Measurements from ENCODE around the gene TXNDC9. TPM values are rescaled to one million over a fixed set of nuclear protein-coding genes. Genes with fewer than 3 reads are reported as not detected.
A peak's percentile ranks its signal among the peaks of the same experiment; 100 is the strongest.
"Not testable (repeated sequence)": the region's sequence is repeated elsewhere in the genome, so short reads cannot be mapped to it uniquely, and the experiment has no call there.

TXNDC9 gene, protein sequence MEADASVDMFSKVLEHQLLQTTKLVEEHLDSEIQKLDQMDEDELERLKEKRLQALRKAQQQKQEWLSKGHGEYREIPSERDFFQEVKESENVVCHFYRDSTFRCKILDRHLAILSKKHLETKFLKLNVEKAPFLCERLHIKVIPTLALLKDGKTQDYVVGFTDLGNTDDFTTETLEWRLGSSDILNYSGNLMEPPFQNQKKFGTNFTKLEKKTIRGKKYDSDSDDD
- total RNA-seq, result 10 to 100 TPM; 28.9 to 40.1 TPM

DNA sequence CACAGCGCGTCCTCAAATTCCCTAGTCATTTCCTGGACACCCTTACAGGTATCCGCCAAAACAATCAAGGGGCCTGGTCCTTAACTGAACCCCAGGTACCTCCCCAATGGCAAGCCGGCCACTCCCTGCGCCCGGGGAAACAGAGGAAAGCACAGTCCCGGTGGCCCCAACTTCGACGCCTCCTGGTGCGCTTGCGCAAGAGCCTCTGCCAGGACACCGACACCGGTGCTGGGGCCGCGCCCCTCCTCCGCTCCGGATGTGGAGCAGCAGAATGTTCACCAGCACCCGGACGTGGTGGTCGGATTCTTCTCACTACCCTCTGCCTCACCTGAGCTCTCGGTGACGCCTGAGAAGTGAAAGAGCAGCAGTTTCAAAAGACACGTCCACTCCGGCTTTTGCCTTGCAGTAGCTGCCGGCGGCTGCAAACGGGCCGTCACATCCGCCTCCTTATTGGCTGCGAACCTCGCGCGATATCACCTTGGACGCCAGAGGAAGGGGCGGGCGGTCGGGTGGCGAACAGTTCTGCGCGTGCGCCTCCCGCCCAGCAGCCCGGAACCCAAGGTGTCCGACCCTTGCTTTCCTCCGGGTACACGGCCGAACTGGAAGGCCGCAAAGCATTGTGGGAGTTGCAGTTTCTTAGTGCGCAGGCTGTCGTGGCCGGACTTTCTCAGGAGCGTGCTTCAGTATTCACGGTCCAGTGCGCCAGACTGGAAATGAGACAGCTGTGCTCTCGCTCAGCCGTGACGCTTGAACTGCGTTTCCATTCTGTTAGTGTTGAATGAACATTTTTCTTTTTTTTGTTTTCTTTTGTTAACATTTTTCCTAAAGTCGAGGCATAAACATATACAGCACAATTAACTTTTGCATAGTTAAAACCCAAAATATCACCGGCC lies at the start of gene TXNDC9:
Gene TXNDC9, minus strand, starts transcription at position 423 of the 893 bp plus-strand sequence. CDS start 3,123 bp downstream, outside the sequence.
- peak; percentile 99 for DNase-seq (ENCODE audit: low spot score)
- peaks cover 9 to 23% of the 10 kb centered on the region in 2 donors for H3K4me1 Mint-ChIP-seq (ENCODE audit: low read depth in 2 of 2)
- no peak within 1 kb of the TSS for H3K27ac Mint-ChIP-seq
- ATAC-seq, result peak; percentile 90 to 93
- no peaks in the 10 kb centered on the region for H3K9me3 Mint-ChIP-seq
- H3K4me3 Mint-ChIP-seq, result no peak within 1 kb of the TSS
- H3K36me3 Mint-ChIP-seq, result peaks cover 8% of the 10 kb centered on the region
- no peaks in the 10 kb centered on the region for H3K27me3 Mint-ChIP-seq

DNA sequence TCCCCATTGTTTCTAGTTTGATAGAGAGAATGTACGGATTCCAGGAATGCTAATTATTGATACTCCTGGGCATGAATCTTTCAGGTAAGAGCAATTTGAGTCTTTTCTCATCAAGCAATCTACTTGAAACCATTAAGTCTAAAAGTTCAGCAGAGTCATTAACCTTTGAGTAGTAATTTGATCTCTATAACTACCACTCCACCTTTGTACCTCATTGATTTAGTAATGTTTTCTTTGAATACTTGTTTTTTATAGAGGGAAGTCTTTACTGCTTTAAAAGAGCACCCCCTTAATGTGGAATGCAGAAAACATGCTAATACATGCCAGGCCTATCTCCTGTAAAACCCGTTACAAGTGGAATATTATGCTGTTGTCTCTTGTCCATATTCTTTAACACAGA lies 46.0 kb upstream of the TXNDC9 start:
- DNase-seq (ENCODE audit: low spot score), result no peak
- no peak for ATAC-seq
- peaks cover 35% of the 10 kb centered on the region for H3K36me3 Mint-ChIP-seq

DNA sequence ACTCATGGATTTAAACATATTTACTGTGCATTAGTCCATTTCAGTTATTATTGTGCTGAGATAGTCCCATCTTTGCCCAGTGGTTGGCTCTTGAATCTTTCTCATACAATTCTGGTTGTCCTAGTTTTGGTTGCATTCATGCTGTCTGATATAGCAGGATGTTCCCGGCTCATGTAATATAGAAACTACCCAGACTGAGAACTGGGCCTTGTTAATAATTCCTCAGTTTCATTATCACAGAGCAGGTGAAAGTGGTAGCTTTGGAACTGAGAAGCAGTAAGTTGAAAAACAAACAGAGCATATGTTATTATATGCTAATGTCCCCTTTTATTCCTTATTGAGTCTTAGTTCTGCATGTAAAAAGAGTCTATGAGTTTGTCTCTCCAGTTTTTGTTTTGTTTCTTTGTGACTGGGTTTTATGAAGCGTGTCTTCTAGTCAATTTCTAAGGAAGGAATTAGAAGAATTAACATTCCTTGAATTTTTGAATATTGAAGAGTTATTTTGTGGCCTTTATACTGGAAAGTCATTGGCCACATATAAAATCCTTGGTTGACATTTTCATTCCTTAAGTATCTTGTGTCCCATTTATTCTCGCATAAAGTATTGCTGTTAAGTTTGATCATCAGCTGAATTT lies 44.4 kb upstream of the TXNDC9 start:
- peak overlapping the region in 1 of 2 donors; percentile 20 for H3K27ac Mint-ChIP-seq

More for the DNA sequence above, 46.0 kb upstream of the TXNDC9 start:
- peaks cover 7 to 25% of the 10 kb centered on the region in 2 donors for H3K4me1 Mint-ChIP-seq (ENCODE audit: low read depth in 2 of 2)
- no peaks in the 10 kb centered on the region for H3K9me3 Mint-ChIP-seq
- H3K27me3 Mint-ChIP-seq, result no peaks in the 10 kb centered on the region
- H3K27ac Mint-ChIP-seq, result no peak overlapping the region
- no peak overlapping the region for H3K4me3 Mint-ChIP-seq

DNA sequence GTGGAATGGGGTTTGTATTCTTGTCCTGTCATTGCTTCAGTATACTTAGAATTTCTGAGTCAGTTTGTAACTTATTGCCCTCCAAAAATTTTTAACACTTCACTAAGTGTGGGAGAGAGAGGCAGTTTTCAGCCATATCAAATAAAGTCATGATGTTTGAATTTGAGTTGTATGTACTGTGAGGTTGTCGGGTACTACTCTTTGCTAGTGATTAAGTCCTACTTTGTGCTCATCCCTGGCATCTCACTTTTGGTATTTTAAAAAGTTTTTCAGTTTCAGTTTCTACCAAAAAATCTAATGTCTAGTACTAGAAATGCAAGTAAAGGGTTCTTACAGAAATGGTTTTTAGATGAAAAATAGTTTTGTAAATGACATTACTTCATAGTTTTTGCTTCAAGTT lies 41.7 kb upstream of the TXNDC9 start:
- H3K27ac Mint-ChIP-seq, result peak overlapping the region in 1 of 2 donors; percentile 52
- ATAC-seq (peak; percentile 61 to 95), DNase-seq (ENCODE audit: low spot score) (no peak)
- no peak overlapping the region for H3K4me3 Mint-ChIP-seq
- H3K36me3 Mint-ChIP-seq, result peaks cover 42% of the 10 kb centered on the region
- H3K9me3 Mint-ChIP-seq, result no peaks in the 10 kb centered on the region
- no peaks in the 10 kb centered on the region for H3K27me3 Mint-ChIP-seq
- H3K4me1 Mint-ChIP-seq (ENCODE audit: low read depth in 2 of 2), result peaks cover 7 to 20% of the 10 kb centered on the region in 2 donors

More for the DNA sequence above, 44.4 kb upstream of the TXNDC9 start:
- H3K36me3 Mint-ChIP-seq, result peaks cover 40% of the 10 kb centered on the region
- ATAC-seq (peak in 1 of 2 donors; percentile 63), DNase-seq (ENCODE audit: low spot score) (no peak)
- no peaks in the 10 kb centered on the region for H3K9me3 Mint-ChIP-seq
- H3K4me3 Mint-ChIP-seq, result peak overlapping the region; percentile 42
- peaks cover 7 to 20% of the 10 kb centered on the region in 2 donors for H3K4me1 Mint-ChIP-seq (ENCODE audit: low read depth in 2 of 2)
- no peaks in the 10 kb centered on the region for H3K27me3 Mint-ChIP-seq

DNA sequence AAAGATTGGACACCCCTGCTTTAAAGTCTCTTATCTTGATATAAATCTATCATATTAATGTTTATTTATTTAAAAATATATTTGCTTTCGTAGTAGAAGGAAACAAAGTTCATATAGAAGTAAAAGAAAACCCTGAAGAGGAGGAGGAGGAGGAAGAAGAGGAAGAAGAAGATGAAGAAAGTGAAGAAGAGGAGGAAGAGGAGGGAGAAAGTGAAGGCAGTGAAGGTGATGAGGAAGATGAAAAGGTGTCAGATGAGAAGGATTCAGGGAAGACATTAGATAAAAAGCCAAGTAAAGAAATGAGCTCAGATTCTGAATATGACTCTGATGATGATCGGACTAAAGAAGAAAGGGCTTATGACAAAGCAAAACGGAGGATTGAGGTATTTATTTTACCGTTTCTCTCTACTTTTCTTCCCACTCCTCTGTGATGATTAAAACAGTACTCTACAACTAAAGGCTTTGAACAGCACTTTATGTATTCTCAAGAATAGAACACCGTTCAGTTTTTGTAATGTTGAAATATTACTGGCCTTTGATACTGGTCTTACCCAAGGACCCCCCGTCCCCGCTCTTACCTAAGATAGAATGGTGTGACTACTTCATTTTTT lies 40.2 kb upstream of the TXNDC9 start:
- Mint-ChIP-seq H3K27me3 (no peaks in the 10 kb centered on the region), H3K9me3 (no peaks in the 10 kb centered on the region), H3K4me1 (ENCODE audit: low read depth in 2 of 2) (peaks cover 7 to 20% of the 10 kb centered on the region in 2 donors), H3K27ac (no peak overlapping the region), H3K4me3 (no peak overlapping the region), H3K36me3 (peaks cover 53% of the 10 kb centered on the region)
- DNase-seq (ENCODE audit: low spot score) (no peak), ATAC-seq (no peak)

DNA sequence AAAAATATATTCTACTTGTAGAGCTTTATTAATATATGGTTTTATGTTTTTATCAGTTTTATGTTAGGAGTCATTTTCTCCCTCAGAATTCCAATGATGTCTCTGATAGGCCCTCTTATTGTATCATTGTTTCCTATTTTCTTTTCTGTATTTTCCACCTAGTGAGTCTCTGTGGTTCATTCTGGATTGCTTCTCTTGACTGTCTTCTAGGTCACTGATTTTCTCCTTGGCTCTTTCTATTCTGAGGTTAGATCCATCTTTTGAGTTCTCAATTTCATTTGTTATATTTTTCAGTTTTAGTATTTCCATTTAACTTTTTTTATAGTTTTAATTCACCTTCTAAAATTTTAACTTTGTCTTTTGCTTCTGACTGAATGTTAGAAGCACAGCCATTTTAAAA lies 38.6 kb upstream of the TXNDC9 start:
- peaks cover 49% of the 10 kb centered on the region for H3K36me3 Mint-ChIP-seq
- no peaks in the 10 kb centered on the region for H3K27me3 Mint-ChIP-seq
- H3K27ac Mint-ChIP-seq, result no peak overlapping the region
- no peak for ATAC-seq
- no peak overlapping the region for H3K4me3 Mint-ChIP-seq
- DNase-seq (ENCODE audit: low spot score), result no peak
- no peaks in the 10 kb centered on the region for H3K9me3 Mint-ChIP-seq
- H3K4me1 Mint-ChIP-seq (ENCODE audit: low read depth in 2 of 2), result peaks cover 0 to 9% of the 10 kb centered on the region in 2 donors

DNA sequence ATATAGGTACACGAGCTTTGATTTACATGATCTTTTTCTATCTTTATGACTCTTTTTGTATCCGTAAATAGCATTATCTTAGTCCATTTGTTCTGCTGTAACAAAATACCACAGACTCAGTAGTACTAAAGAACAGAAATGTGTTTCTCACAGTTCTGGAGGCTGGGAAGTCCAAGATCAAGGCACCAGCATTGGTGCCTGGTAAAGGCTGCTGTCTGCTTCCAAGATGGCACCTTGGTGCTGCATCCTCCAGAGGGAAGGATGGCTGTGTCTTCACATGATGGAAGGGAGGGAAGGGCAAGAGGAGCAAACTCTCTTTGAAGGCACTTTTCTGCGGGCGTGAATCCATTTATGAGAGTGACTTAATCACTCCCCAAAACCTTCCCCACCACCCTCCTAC lies 37.0 kb upstream of the TXNDC9 start:
- Mint-ChIP-seq H3K4me3 (no peak overlapping the region), H3K9me3 (no peaks in the 10 kb centered on the region), H3K27ac (no peak overlapping the region), H3K36me3 (peaks cover 45% of the 10 kb centered on the region), H3K4me1 (ENCODE audit: low read depth in 2 of 2) (peaks cover 0 to 7% of the 10 kb centered on the region in 2 donors), H3K27me3 (no peaks in the 10 kb centered on the region)
- ATAC-seq, result no peak
- DNase-seq (ENCODE audit: low spot score), result no peak

DNA sequence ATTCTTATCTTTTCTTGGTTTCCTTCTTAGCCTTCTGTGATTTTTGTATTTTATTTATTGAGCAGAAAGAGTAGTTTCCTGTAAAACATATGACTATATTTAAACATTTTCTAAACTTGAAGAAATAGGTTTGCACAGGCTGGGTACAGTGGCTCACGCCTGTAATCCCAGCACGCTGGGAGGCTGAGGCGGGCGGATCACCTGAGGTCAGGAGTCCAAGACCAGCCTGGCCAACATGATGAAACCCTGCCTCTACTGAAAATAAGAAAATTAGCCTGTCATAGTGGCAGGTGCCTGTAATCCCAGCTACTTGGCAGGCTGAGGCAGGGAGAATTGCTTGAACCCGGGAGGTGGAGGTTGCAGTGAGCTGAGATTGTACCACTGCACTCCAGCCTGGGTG lies 32.7 kb upstream of the TXNDC9 start:
- peaks cover 36% of the 10 kb centered on the region for H3K36me3 Mint-ChIP-seq
- not testable (repeated sequence) for DNase-seq (ENCODE audit: low spot score); H3K9me3 Mint-ChIP-seq; H3K4me1 Mint-ChIP-seq (ENCODE audit: low read depth in 2 of 2); ATAC-seq; H3K27me3 Mint-ChIP-seq; H3K4me3 Mint-ChIP-seq; H3K27ac Mint-ChIP-seq

DNA sequence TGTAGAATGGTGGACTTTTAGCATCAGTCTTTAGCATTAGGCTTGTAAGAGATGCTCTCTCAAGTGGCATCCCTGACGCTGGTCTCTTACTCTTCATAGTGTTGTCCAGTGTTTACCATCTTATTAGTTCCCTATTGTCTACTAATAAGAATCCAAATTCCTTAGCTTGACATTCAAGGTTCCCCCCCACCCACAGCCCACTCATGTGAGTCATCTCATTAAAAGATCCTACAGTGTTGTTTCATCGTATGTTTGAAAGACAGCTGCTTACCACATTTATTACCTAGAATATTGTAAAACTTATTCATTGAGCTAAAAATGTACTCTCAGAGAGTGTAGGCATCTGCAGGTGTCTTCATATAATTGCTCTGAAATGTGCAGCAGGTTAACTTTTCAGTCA lies 29.5 kb upstream of the TXNDC9 start:
- no peak for ATAC-seq
- Mint-ChIP-seq H3K9me3 (no peaks in the 10 kb centered on the region), H3K4me3 (no peak overlapping the region), H3K27me3 (no peaks in the 10 kb centered on the region), H3K36me3 (peaks cover 39% of the 10 kb centered on the region), H3K27ac (no peak overlapping the region), H3K4me1 (ENCODE audit: low read depth in 2 of 2) (no peaks in the 10 kb centered on the region)
- DNase-seq (ENCODE audit: low spot score), result no peak

DNA sequence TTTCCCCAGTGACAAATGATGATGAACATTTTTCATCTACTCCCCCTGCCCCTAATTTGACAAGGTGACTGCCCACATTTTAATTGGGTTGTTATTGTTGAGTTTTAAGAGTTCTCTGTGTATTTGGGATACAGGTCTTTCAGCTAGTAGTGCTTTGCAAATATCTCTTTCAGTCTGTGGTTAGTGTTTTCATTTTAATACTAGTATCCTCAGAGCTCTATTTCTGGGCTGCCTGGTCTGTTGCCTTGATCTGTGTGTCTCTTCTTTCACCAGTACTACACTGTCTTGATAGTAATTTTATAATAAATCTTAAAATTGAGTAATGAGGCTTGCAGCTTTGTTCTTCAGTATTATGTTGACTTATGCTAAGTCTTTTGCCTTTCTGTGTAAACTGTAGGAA lies 20.7 kb upstream of the TXNDC9 start:
- H3K4me3 Mint-ChIP-seq, result no peak overlapping the region
- H3K36me3 Mint-ChIP-seq, result peaks cover 11% of the 10 kb centered on the region
- DNase-seq (ENCODE audit: low spot score), result no peak
- H3K27me3 Mint-ChIP-seq, result no peaks in the 10 kb centered on the region
- no peak overlapping the region for H3K27ac Mint-ChIP-seq
- H3K4me1 Mint-ChIP-seq (ENCODE audit: low read depth in 2 of 2), result peaks cover 22 to 26% of the 10 kb centered on the region in 2 donors
- ATAC-seq, result no peak
- no peaks in the 10 kb centered on the region for H3K9me3 Mint-ChIP-seq

DNA sequence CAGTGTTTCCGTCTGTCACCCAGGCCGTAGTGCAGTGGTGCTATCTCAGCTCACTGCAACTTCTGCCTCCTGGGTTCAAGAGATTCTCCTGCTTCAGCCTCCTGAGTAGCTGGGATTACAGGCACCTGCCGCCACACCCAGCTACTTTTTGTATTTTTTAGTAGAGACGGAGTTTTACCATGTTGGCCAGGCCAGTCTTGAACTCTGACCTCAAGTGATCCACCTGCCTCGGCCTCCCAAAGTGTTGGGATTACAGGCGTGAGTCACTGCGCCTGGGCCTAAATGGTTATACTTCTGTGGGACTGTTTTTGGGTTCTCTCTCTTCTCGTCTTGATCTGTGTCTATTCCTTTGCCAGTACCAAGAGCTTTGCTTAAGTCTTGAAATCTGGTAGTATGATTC lies 18.7 kb upstream of the TXNDC9 start:
- peaks cover 31 to 37% of the 10 kb centered on the region in 2 donors for H3K4me1 Mint-ChIP-seq (ENCODE audit: low read depth in 2 of 2)
- not testable (repeated sequence) for DNase-seq (ENCODE audit: low spot score); H3K4me3 Mint-ChIP-seq; H3K27me3 Mint-ChIP-seq; ATAC-seq; H3K36me3 Mint-ChIP-seq; H3K9me3 Mint-ChIP-seq
- peak overlapping the region in 1 of 2 donors; percentile 45 for H3K27ac Mint-ChIP-seq

DNA sequence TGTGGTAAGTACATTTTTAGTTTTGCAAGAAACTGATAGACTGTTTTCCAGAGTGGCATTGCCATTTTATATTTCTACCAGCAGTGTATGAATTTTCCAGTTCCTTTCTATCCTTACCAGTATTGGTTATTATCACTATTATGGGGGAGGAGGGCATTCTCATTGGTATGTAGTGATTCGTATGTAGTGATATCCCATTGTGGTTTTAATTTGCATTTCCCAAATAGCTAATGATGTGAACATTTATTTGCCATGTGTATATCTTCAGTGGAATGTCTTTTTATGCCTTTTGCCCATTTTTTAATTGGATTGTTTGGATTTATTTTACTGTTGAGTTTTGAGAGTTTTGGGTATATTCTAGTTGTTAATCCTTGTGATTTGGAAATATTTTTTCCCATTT lies 17.9 kb upstream of the TXNDC9 start:
- no peak overlapping the region for H3K27ac Mint-ChIP-seq
- DNase-seq (ENCODE audit: low spot score) (no peak), ATAC-seq (no peak)
- H3K9me3 Mint-ChIP-seq, result no peaks in the 10 kb centered on the region
- H3K36me3 Mint-ChIP-seq, result no peaks in the 10 kb centered on the region
- no peak overlapping the region for H3K4me3 Mint-ChIP-seq
- H3K27me3 Mint-ChIP-seq, result no peaks in the 10 kb centered on the region
- H3K4me1 Mint-ChIP-seq (ENCODE audit: low read depth in 2 of 2), result peaks cover 34 to 41% of the 10 kb centered on the region in 2 donors

DNA sequence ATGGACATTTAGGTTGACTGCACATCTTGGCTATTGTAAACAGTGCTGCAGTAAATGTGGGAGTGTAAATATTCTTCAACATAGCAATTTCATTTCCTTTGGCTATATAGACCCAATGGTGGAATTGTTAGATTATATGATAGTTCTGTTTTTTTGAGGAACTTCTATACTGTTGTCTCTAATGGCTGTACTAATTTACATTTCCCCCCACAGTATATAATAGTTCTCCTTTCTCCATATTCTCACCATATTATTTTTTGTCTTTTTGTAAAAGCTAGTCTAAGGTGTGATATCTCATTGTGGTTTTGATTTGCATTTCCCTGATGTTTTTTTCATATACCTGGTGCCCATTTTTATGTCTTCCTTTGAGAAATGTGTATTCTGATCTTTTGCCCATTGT lies 14.1 kb upstream of the TXNDC9 start:
- H3K27me3 Mint-ChIP-seq, result no peaks in the 10 kb centered on the region
- H3K9me3 Mint-ChIP-seq, result no peaks in the 10 kb centered on the region
- no peak overlapping the region for H3K27ac Mint-ChIP-seq
- ATAC-seq (no peak), DNase-seq (ENCODE audit: low spot score) (no peak)
- no peaks in the 10 kb centered on the region for H3K36me3 Mint-ChIP-seq
- peaks cover 43 to 48% of the 10 kb centered on the region in 2 donors for H3K4me1 Mint-ChIP-seq (ENCODE audit: low read depth in 2 of 2)
- H3K4me3 Mint-ChIP-seq, result no peak overlapping the region

All from natural killer cell treated with Interleukin-12 subunit alpha and Interleukin-12 subunit beta and Interleukin-15 and Interleukin-18, amount 100 ng/mL, for 72 hours (primary cell).